HepG2 (cell line): ENCODE results near the gene DSTN. TPM values are rescaled to one million over a fixed set of nuclear protein-coding genes. Genes with fewer than 3 reads are reported as not detected.

ENCODE experiments used
- AKAP8 ChIP-seq: sonication (generic); formaldehyde crosslinking; IDR thresholded peaks from 2 replicates; pipeline ENCODE4 v1.5.1; 2020; ENCODE audit warnings: mild to moderate bottlenecking, missing genetic modification reagents
- ATF7 ChIP-seq, 2 experiments: fragments of 450-650 bp in 1 of 2; sonication (generic) in 1 of 2; formaldehyde crosslinking in 1 of 2; IDR thresholded peaks; 2 replicates each; pipeline versions ENCODE4 v1.4.0 to v1.6.1; 2016 to 2020; ENCODE audit warnings: antibody characterized with exemption in 1 of 2, mild to moderate bottlenecking in 1 of 2, missing genetic modification reagents in 1 of 2
- HNRNPK ChIP-seq: fragments of 200-400 bp; formaldehyde crosslinking; IDR thresholded peaks from 2 replicates; pipeline ENCODE4 v1.6.1; 2018; ENCODE audit warnings: low read length, low read depth, moderate library complexity, mild to moderate bottlenecking; ENCODE audit not compliant: poor library complexity, severe bottlenecking
- RBM22 ChIP-seq: fragments of 200-400 bp; formaldehyde crosslinking; optimal IDR thresholded peaks from 2 replicates; pipeline ENCODE3; 2017; ENCODE audit warnings: mild to moderate bottlenecking, low read length, moderate library complexity
- RFX5 ChIP-seq: IDR thresholded peaks from 2 replicates; pipeline ENCODE4 v1.6.1; 2011; ENCODE audit warnings: low read depth, low read length, improper control_type of control experiment
- SNRNP70 ChIP-seq: fragments of 200-400 bp; formaldehyde crosslinking; IDR thresholded peaks from 2 replicates; pipeline ENCODE4 v1.6.1; 2017; ENCODE audit warnings: mild to moderate bottlenecking, low read depth, low read length, moderate library complexity
- XRCC5 ChIP-seq: fragments of 200-400 bp; formaldehyde crosslinking; optimal IDR thresholded peaks from 2 replicates; pipeline ENCODE3; 2017; ENCODE audit warnings: mild to moderate bottlenecking, low read length
- ZBTB3 ChIP-seq: sonication (generic); formaldehyde crosslinking; IDR thresholded peaks from 2 replicates; pipeline ENCODE4 v1.4.0; 2020; ENCODE audit warnings: low read depth, mild to moderate bottlenecking, moderate library complexity, missing genetic modification reagents, borderline replicate concordance
- ZNF274 ChIP-seq: sonication (generic); formaldehyde crosslinking; IDR thresholded peaks from 2 replicates; pipeline ENCODE4 v1.5.1; 2020; ENCODE audit warnings: mild to moderate bottlenecking, missing genetic modification reagents
- ZNF552 ChIP-seq: sonication (generic); formaldehyde crosslinking; IDR thresholded peaks from 2 replicates; pipeline ENCODE4 v1.9.0; 2022; ENCODE audit warnings: missing genetic modification reagents, mild to moderate bottlenecking, borderline replicate concordance
- ZNF724P ChIP-seq: sonication (generic); formaldehyde crosslinking; IDR thresholded peaks from 2 replicates; pipeline ENCODE4 v1.8.0; 2022; ENCODE audit warnings: missing genetic modification reagents, borderline replicate concordance
- ZNF749 ChIP-seq: sonication (generic); formaldehyde crosslinking; IDR thresholded peaks from 2 replicates; pipeline ENCODE4 v1.8.0; 2022; ENCODE audit warnings: mild to moderate bottlenecking, missing genetic modification reagents, moderate library complexity, borderline replicate concordance
- ZSCAN21 ChIP-seq: sonication (generic); formaldehyde crosslinking; IDR thresholded peaks from 2 replicates; pipeline ENCODE4 v1.8.0; 2022; ENCODE audit warnings: mild to moderate bottlenecking, missing genetic modification reagents, moderate library complexity, borderline replicate concordance
- ZSCAN9 ChIP-seq: IDR thresholded peaks from 2 replicates; pipeline ENCODE4 v1.6.1; 2016; ENCODE audit warnings: borderline replicate concordance
- polyA plus RNA-seq, 8 experiments: library from polyadenylated mRNA; depleted of rRNA in 3 of 8; stranded (reverse) in 7 of 8; unstranded in 1 of 8; fragments of >200 nt; fragmentation: Illumina TruSeq in 4 of 8; extraction: Trizol in 4 of 8; gene quantifications; 2 replicates each; pipeline versions ENCODE4 v1.2.1 to v1.2.3, GENCODE V29; 2011 to 2016; ENCODE audit warnings: low read depth in 4 of 8, missing spikeins in 1 of 8, mixed read lengths in 1 of 8; ENCODE audit not compliant: insufficient read depth in 1 of 8
- total RNA-seq, 5 experiments: library from RNA; depleted of rRNA; stranded (reverse); fragments of >200 nt; fragmentation: Illumina TruSeq; extraction: Trizol; gene quantifications; 2 replicates each; pipeline ENCODE4 v1.2.3, GENCODE V29; 2016; ENCODE audit warnings: low read depth in 1 of 5
- TF ChIP-seq, protein P1 (sequence below): sonication (generic); formaldehyde crosslinking; IDR thresholded peaks from 2 replicates; pipeline ENCODE4 v1.4.0; 2020; ENCODE audit warnings: missing genetic modification reagents, borderline replicate concordance
- TF ChIP-seq, protein P2 (sequence below): sonication (generic); formaldehyde crosslinking; IDR thresholded peaks from 2 replicates; pipeline ENCODE4 v1.9.0; 2021; ENCODE audit warnings: mild to moderate bottlenecking, missing genetic modification reagents
- TF ChIP-seq, protein P3 (sequence below): sonication (generic); formaldehyde crosslinking; IDR thresholded peaks from 2 replicates; pipeline ENCODE4 v1.8.0; 2022; ENCODE audit warnings: mild to moderate bottlenecking, missing genetic modification reagents, moderate library complexity

DSTN gene
- total and polyA plus RNA-seq, 2 of the 13 experiments (the other 11 are each of a cell fraction or from before 2014, with no cell fraction given): 27.6 to 106 TPM

DNA sequence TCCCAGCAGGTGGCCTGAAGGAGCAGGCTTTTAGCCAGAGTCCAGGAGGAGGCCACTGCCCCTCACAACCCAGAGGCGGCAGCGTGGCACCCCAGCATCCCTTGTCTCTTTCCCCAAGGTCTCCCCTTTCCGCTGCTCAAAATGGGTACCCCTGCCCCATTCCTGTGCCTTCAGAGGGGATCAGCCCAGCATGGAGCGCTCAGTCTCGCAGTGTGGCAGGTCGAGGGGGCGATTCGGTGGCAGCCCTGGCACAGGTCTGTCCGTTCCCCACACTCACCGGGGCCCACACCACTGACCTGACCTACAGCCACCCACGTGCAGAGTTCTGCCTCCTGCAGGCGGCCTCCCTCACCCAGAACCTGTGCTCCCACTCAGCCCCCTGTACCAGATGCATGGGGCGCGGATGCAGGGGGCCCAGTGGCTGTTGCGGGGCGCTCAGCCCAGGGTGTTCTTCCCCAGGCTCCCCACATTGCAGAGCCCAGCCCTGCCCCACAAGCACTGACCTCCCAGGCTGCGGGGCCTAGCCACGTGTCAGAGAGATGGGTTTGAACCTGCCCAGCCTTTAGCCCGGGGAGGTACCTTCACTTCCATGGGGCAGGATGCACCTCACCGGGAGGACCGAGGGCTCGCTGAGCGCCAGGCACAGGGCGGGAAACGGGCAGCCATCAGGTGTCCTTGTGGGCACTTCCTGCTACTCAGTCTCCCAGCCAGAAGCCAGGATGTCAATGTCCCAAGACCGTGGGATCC lies 41.8 kb downstream of the DSTN start (continued):
- TF ChIP-seq, protein P1, sequence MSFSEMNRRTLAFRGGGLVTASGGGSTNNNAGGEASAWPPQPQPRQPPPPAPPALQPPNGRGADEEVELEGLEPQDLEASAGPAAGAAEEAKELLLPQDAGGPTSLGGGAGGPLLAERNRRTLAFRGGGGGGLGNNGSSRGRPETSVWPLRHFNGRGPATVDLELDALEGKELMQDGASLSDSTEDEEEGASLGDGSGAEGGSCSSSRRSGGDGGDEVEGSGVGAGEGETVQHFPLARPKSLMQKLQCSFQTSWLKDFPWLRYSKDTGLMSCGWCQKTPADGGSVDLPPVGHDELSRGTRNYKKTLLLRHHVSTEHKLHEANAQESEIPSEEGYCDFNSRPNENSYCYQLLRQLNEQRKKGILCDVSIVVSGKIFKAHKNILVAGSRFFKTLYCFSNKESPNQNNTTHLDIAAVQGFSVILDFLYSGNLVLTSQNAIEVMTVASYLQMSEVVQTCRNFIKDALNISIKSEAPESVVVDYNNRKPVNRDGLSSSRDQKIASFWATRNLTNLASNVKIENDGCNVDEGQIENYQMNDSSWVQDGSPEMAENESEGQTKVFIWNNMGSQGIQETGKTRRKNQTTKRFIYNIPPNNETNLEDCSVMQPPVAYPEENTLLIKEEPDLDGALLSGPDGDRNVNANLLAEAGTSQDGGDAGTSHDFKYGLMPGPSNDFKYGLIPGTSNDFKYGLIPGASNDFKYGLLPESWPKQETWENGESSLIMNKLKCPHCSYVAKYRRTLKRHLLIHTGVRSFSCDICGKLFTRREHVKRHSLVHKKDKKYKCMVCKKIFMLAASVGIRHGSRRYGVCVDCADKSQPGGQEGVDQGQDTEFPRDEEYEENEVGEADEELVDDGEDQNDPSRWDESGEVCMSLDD (CRISPR knock-in tag): no peak
- no peak for TF ChIP-seq HNRNPK
- TF ChIP-seq RFX5: no peak
- TF ChIP-seq ZNF552 (CRISPR knock-in tag): no peak
- no peak for TF ChIP-seq ZNF724P (CRISPR knock-in tag)
- peak; percentile 20 for TF ChIP-seq XRCC5
- TF ChIP-seq AKAP8: peak; percentile 48; the same call in 1 of the 2 replicates
- TF ChIP-seq, protein P2, sequence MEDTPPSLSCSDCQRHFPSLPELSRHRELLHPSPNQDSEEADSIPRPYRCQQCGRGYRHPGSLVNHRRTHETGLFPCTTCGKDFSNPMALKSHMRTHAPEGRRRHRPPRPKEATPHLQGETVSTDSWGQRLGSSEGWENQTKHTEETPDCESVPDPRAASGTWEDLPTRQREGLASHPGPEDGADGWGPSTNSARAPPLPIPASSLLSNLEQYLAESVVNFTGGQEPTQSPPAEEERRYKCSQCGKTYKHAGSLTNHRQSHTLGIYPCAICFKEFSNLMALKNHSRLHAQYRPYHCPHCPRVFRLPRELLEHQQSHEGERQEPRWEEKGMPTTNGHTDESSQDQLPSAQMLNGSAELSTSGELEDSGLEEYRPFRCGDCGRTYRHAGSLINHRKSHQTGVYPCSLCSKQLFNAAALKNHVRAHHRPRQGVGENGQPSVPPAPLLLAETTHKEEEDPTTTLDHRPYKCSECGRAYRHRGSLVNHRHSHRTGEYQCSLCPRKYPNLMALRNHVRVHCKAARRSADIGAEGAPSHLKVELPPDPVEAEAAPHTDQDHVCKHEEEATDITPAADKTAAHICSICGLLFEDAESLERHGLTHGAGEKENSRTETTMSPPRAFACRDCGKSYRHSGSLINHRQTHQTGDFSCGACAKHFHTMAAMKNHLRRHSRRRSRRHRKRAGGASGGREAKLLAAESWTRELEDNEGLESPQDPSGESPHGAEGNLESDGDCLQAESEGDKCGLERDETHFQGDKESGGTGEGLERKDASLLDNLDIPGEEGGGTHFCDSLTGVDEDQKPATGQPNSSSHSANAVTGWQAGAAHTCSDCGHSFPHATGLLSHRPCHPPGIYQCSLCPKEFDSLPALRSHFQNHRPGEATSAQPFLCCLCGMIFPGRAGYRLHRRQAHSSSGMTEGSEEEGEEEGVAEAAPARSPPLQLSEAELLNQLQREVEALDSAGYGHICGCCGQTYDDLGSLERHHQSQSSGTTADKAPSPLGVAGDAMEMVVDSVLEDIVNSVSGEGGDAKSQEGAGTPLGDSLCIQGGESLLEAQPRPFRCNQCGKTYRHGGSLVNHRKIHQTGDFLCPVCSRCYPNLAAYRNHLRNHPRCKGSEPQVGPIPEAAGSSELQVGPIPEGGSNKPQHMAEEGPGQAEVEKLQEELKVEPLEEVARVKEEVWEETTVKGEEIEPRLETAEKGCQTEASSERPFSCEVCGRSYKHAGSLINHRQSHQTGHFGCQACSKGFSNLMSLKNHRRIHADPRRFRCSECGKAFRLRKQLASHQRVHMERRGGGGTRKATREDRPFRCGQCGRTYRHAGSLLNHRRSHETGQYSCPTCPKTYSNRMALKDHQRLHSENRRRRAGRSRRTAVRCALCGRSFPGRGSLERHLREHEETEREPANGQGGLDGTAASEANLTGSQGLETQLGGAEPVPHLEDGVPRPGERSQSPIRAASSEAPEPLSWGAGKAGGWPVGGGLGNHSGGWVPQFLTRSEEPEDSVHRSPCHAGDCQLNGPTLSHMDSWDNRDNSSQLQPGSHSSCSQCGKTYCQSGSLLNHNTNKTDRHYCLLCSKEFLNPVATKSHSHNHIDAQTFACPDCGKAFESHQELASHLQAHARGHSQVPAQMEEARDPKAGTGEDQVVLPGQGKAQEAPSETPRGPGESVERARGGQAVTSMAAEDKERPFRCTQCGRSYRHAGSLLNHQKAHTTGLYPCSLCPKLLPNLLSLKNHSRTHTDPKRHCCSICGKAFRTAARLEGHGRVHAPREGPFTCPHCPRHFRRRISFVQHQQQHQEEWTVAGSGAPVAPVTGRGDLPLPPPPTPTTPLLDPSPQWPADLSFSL (CRISPR knock-in tag): no peak
- TF ChIP-seq ZSCAN9: 0 out of 2 replicates have a peak, but pooled peaks have one; percentile 22
- TF ChIP-seq ZSCAN21: no peak
- TF ChIP-seq ATF7 (IDR thresholded peaks at IDR 0.05): no peak
- TF ChIP-seq ATF7 (CRISPR knock-in tag; IDR thresholded peaks at IDR 0.05): no peak
- TF ChIP-seq ZBTB3 (CRISPR knock-in tag): no peak
- TF ChIP-seq, protein P3, sequence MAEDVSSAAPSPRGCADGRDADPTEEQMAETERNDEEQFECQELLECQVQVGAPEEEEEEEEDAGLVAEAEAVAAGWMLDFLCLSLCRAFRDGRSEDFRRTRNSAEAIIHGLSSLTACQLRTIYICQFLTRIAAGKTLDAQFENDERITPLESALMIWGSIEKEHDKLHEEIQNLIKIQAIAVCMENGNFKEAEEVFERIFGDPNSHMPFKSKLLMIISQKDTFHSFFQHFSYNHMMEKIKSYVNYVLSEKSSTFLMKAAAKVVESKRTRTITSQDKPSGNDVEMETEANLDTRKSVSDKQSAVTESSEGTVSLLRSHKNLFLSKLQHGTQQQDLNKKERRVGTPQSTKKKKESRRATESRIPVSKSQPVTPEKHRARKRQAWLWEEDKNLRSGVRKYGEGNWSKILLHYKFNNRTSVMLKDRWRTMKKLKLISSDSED (CRISPR knock-in tag): peak; percentile 21; the same call in 1 of the 2 replicates
- peak; percentile 2 for TF ChIP-seq RBM22
- no peak; the same call in 1 of the 2 replicates for TF ChIP-seq ZNF274 (CRISPR knock-in tag)
- TF ChIP-seq SNRNP70: no peak
- TF ChIP-seq ZNF749 (CRISPR knock-in tag): 0 out of 2 replicates have a peak, but pooled peaks have one; percentile 34
